Sigmoid colon (tissue), 7 donors: ENCODE data around the gene USP22. TPM values are rescaled to one million over a fixed set of nuclear protein-coding genes. Genes with fewer than 3 reads are reported as not detected.

Experiments
- DNase-seq: peaks from one replicate; pipeline ENCODE4 v3.0.0-alpha.2; 2019
- H3K27ac ChIP-seq, 4 donors: fragments of 200-600 bp; sonication (generic); one replicate each; pipeline ENCODE4 v1.5.1; 2016 to 2019; ENCODE audit warnings: mild to moderate bottlenecking in 1 of 4
- H3K27me3 ChIP-seq, 3 donors: fragments of 200-600 bp; sonication (generic); one replicate each; pipeline ENCODE4 v1.5.1; 2019; ENCODE audit warnings: mild to moderate bottlenecking in 1 of 3
- H3K36me3 ChIP-seq, 4 donors: fragments of 200-600 bp; sonication (generic); one replicate each; pipeline ENCODE4 v1.5.1; 2016 to 2019
- H3K4me1 ChIP-seq, 4 donors: fragments of 200-600 bp; sonication (generic); one replicate each; pipeline ENCODE4 v1.5.1; 2017 to 2019
- H3K4me3 ChIP-seq, 4 donors: fragments of 200-600 bp; sonication (generic); one replicate each; pipeline ENCODE4 v1.5.1; 2017 to 2019; ENCODE audit warnings: mild to moderate bottlenecking in 2 of 4, moderate library complexity in 1 of 4
- H3K9me3 ChIP-seq, 4 donors: fragments of 200-600 bp in 3 of 4; sonication (generic) in 3 of 4; one replicate each; pipeline versions ENCODE4 v1.5.1 to v1.6.1; 2013 to 2019
- EP300 ChIP-seq, 4 donors: sonication (generic); formaldehyde crosslinking; IDR thresholded peaks; one replicate each; pipeline ENCODE4 v1.6.1; 2017; ENCODE audit warnings: antibody characterized with exemption in 4 of 4
- POLR2A ChIP-seq, 2 donors: fragments of 450-650 bp; IDR thresholded peaks; one replicate each; pipeline ENCODE4 v1.6.1; 2016; ENCODE audit warnings: antibody characterized with exemption in 2 of 2, mild to moderate bottlenecking in 2 of 2, moderate library complexity in 2 of 2
- POLR2AphosphoS5 ChIP-seq, 4 donors: sonication (generic); formaldehyde crosslinking; IDR thresholded peaks; one replicate each; pipeline ENCODE4 v1.6.1; 2017; ENCODE audit warnings: antibody characterized with exemption in 4 of 4
- WGBS, 2 donors: extraction: QIAGEN DNeasy Blood & Tissue Kit; methylation state at CpG; one replicate each; pipeline ENCODE4 v1.1.7; 2013; 5-methylcytosine and 5-hydroxymethylcytosine counted together
- intact Hi-C: fragments of 100-400 bp; cut with DNase I; formaldehyde crosslinking; loops from one replicate; pipeline ENCODE4 v1.15.1; 2023
- polyA plus RNA-seq, 3 donors: library from polyadenylated mRNA; stranded (reverse); fragments of 200-250 nt; gene quantifications; one replicate each; pipeline ENCODE4 v1.2.3, GENCODE V29; 2013
- total RNA-seq, 4 donors: library from RNA; depleted of rRNA; stranded (reverse); fragments of >200 nt; gene quantifications; one replicate each; pipeline ENCODE4 v1.1.0, GENCODE V29; 2016
- TF ChIP-seq, protein P1 (sequence below), 4 experiments: fragments of 450-650 bp in 3 of 4; fragments of 200-600 bp in 1 of 4; IDR thresholded peaks; one replicate each; pipeline ENCODE4 v1.5.1; 2016 to 2019; ENCODE audit warnings: antibody characterized with exemption in 4 of 4, mild to moderate bottlenecking in 3 of 4, moderate library complexity in 2 of 4
- donor health status: healthy with polysubstance abuse.
- donor health status: Bipolar disorder and iron deficiency.
- donor health status: healthy.

USP22 gene
- total and polyA plus RNA-seq, 7 donors: 25.2 to 84.2 (median 71.2) TPM

DNA sequence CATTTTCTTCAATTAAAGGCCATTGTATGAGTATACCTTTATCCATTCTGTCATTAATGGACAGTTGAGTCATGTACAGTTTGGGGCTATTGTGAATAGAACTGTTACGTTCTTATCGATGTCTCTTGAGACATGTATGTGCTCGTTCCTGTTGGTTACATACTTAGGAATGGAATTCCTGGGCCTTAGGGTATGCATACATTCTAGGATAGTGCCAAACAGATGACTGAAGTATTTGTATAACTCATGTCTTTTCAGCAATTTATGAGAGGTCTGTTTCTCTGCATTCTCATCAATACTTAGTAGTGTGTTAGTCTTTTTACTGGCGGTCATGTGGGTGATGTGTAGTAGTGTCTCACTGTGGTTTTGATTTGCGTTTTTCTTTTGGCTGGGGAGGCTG lies 81.2 kb downstream of the USP22 start:
- Histone ChIP-seq H3K27ac (no peak overlapping the region), H3K4me1 (no peaks in the 10 kb centered on the region), H3K4me3 (no peak overlapping the region), H3K27me3 (no peaks in the 10 kb centered on the region), H3K9me3 (no peaks in the 10 kb centered on the region), H3K36me3 (no peaks in the 10 kb centered on the region)
- 87 to 91% methylated on average over 5 of the region's 5 CpGs for WGBS, 2 donors
- TF ChIP-seq POLR2A (IDR thresholded peaks at IDR 0.05) (no peak), POLR2AphosphoS5 (IDR thresholded peaks at IDR 0.05) (no peak), EP300 (IDR thresholded peaks at IDR 0.05) (no peak)
- TF ChIP-seq, protein P1, sequence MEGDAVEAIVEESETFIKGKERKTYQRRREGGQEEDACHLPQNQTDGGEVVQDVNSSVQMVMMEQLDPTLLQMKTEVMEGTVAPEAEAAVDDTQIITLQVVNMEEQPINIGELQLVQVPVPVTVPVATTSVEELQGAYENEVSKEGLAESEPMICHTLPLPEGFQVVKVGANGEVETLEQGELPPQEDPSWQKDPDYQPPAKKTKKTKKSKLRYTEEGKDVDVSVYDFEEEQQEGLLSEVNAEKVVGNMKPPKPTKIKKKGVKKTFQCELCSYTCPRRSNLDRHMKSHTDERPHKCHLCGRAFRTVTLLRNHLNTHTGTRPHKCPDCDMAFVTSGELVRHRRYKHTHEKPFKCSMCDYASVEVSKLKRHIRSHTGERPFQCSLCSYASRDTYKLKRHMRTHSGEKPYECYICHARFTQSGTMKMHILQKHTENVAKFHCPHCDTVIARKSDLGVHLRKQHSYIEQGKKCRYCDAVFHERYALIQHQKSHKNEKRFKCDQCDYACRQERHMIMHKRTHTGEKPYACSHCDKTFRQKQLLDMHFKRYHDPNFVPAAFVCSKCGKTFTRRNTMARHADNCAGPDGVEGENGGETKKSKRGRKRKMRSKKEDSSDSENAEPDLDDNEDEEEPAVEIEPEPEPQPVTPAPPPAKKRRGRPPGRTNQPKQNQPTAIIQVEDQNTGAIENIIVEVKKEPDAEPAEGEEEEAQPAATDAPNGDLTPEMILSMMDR (IDR thresholded peaks at IDR 0.05): no peak
- intact Hi-C loops: no loop called here
- no peak for DNase-seq

DNA sequence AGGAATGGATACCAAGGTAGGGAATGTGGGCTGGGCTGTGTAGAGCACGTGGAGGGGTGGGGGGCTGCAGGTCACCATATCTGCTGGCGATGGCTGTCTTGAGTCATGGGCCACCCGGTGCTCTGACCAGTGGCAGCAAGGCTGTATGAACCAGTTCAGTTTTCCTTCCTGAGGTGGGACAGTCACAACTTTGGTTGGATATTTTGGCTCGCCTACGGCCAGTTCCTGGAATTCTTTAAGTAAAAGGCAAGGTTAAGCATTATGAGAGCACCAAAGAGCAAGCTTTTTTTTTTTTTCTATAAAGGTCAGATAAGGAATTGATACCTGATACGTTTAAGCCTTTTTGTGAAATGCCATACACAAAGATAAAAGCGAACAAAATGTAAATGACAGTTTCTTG lies 81.9 kb downstream of the USP22 start:
- intact Hi-C loops: no loop called here
- 90 to 91% methylated on average over 7 of the region's 7 CpGs for WGBS, 2 donors
- H3K36me3 ChIP-seq: no peaks in the 10 kb centered on the region
- H3K4me3 ChIP-seq: no peak overlapping the region
- peaks cover 0 to 5% (median 4%) of the 10 kb centered on the region in 4 donors for H3K4me1 ChIP-seq
- no peaks in the 10 kb centered on the region for H3K27me3 ChIP-seq
- TF ChIP-seq POLR2AphosphoS5 (IDR thresholded peaks at IDR 0.05): no peak
- no peak for TF ChIP-seq EP300 (IDR thresholded peaks at IDR 0.05)
- no peak for TF ChIP-seq POLR2A (IDR thresholded peaks at IDR 0.05)
- TF ChIP-seq, protein P1 (IDR thresholded peaks at IDR 0.05): no peak
- DNase-seq: no peak
- H3K27ac ChIP-seq: no peak overlapping the region
- H3K9me3 ChIP-seq: no peaks in the 10 kb centered on the region

DNA sequence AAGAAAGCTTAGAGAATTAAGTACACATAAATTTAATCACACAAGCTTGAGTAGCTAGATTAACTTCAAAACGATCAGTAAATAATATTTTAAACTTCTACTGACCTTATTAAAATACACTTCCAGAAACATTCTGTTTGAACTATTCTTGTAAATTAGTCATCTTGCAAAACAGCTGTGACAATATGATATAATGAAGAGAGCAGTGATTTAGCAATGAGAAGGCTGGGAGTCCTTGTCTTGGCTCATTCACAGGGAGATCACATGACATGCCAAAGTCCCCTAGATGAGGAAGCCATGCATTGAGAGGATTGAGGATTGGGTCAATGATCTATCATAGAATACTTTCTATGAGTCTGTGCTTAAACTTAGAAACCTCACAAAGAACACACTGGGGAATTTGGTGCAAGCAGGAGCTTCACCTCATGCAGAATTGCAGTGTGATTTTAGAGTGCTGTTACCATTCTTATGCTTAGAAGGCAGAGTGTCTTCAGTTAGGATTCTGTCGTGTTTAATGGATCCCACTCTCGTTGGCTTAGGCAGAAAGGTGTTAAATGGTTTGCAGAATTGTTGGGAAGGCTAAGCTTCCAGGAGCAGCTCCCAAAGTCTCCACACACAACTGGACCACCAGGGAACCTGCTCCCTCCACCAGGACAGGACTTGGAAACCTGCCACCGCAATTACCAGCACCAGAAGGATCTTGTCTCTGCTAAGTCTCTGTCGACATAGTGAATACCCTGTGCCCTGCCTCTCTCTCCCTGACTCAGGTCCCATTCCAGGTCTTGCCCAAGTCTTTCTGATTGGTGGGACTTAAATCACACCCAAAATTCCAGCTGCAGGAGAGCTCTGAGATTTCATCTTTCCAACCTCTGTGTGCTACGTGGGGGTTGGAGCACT lies 87.1 kb downstream of the USP22 start:
- peak overlapping the region; percentile 13 to 59 (median 32) for H3K27ac ChIP-seq
- TF ChIP-seq POLR2A (IDR thresholded peaks at IDR 0.05): no peak
- no peak for TF ChIP-seq EP300 (IDR thresholded peaks at IDR 0.05)
- TF ChIP-seq, protein P1 (IDR thresholded peaks at IDR 0.05): no peak
- TF ChIP-seq POLR2AphosphoS5 (IDR thresholded peaks at IDR 0.05): peak in 2 of 4 donors; percentile 21 to 57

DNA sequence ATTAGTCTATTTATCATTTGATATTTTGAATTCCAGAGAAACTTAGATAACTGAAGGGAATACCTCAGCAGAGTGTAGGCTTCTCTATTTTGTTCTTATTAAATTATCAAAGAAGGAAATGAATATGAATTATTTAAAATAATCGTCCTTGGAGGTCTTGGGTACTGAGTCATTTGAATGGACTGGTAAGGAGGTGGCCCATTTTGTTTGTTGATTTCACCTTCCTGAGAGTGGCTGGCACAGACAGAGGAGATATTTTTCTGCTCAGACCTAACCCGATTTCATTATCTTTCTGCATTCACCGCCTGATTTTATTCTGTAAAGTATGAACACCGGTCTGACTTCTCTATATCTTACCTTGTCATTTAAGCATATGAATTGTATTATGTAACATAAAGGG lies 88.0 kb downstream of the USP22 start:
- H3K4me3 ChIP-seq: no peak overlapping the region
- peaks cover 0 to 17% (median 17%) of the 10 kb centered on the region in 4 donors for H3K4me1 ChIP-seq
- 81 to 86% methylated on average over 4 of the region's 4 CpGs for WGBS, 2 donors
- TF ChIP-seq POLR2A (IDR thresholded peaks at IDR 0.05) (no peak), EP300 (IDR thresholded peaks at IDR 0.05) (no peak), POLR2AphosphoS5 (IDR thresholded peaks at IDR 0.05) (no peak)
- TF ChIP-seq, protein P1 (IDR thresholded peaks at IDR 0.05): no peak
- no peak for DNase-seq
- H3K27ac ChIP-seq: peak overlapping the region in 3 of 4 donors; percentile 16 to 47 (median 42)
- intact Hi-C loops: loop anchor here (10.0 kb wide), 1 partner anchor 50 kb away; no protein-coding TSS in a partner anchor
- H3K27me3 ChIP-seq: no peaks in the 10 kb centered on the region
- H3K9me3 ChIP-seq: no peaks in the 10 kb centered on the region
- H3K36me3 ChIP-seq: no peaks in the 10 kb centered on the region

More for the DNA sequence above, 87.1 kb downstream of the USP22 start:
- intact Hi-C loops: loop anchor here (10.0 kb wide), 1 partner anchor 51 kb away; no protein-coding TSS in a partner anchor
- no peaks in the 10 kb centered on the region for H3K9me3 ChIP-seq
- WGBS, 2 donors: 57 to 65% methylated on average over 6 of the region's 6 CpGs
- H3K27me3 ChIP-seq: no peaks in the 10 kb centered on the region
- peaks cover 0 to 17% (median 17%) of the 10 kb centered on the region in 4 donors for H3K4me1 ChIP-seq
- H3K4me3 ChIP-seq: no peak overlapping the region
- peak; percentile 81 for DNase-seq
- H3K36me3 ChIP-seq: no peaks in the 10 kb centered on the region
